Left cardiac atrium (tissue), 4 donors: ENCODE measurements around the gene FERD3L. TPM values are rescaled to one million over a fixed set of nuclear protein-coding genes. Genes with fewer than 3 reads are reported as not detected.
"Not testable (repeated sequence)": the region's sequence is repeated elsewhere in the genome, so short reads cannot be mapped to it uniquely, and the experiment has no call there.

Source experiments
- ATAC-seq, 2 donors: fragments of 200-7000 bp; cut with Tn5 transposase; one replicate each; pipeline ENCODE4 v1.9.1; 2020; ENCODE audit warnings: mild to moderate bottlenecking in 2 of 2, moderate library complexity in 2 of 2
- DNase-seq: peaks from one replicate; pipeline ENCODE4 v3.0.0-alpha.2; 2020
- intact Hi-C, 2 donors: fragments of 100-400 bp; cut with DNase I; formaldehyde crosslinking; loops; one replicate each; pipeline versions ENCODE4 v1.14.1 to v1.15.1; 2022 to 2023
- long read RNA-seq: library from polyadenylated mRNA; unstranded; transcript quantifications from one replicate; pipeline ENCODE4 v2.0.0, GENCODE V29; 2021
- total RNA-seq, 2 donors: library from RNA; stranded (reverse); fragmentation: NEBNext Ultra II Directional; extraction: Animal tissue kit (Norgen Biotek cat#: 25700); gene quantifications; one replicate each; pipeline ENCODE4 v1.2.1, GENCODE V29; 2021
- donor health status: DM: no; HTN: yes; CAD: no.
- donor health status: DM: no; HTN: yes; CAD: no; lungs with severe emphysema.
- donor health status: DM: yes; HTN: yes; CAD: no.
- donor health status: Dilated cardiomyopathy.

Gene FERD3L
- not detected for total RNA-seq
- long read RNA-seq, result 0 reads

GRCh38 chr7:19144661-19145433 lies at the start of gene FERD3L:
TSS of gene FERD3L (minus strand) at chr7:19145421. CDS start at chr7:19145362, 59 bp downstream.
- ATAC-seq, result peak; percentile 15 to 27
- DNase-seq, result peak; percentile 19
- intact Hi-C loops, result no loop called here

GRCh38 chr7:19194417-19194816 lies 49.2 kb upstream of the FERD3L start:
- DNase-seq, ATAC-seq, intact Hi-C loops: not testable (repeated sequence)

- no peak for DNase-seq
- no peak for ATAC-seq
- intact Hi-C loops, result no loop called here
Measured at GRCh38 chr7:19181634-19182033, 36.4 kb upstream of the FERD3L start.

GRCh38 chr7:19178595-19178994 lies 33.4 kb upstream of the FERD3L start:
- intact Hi-C loops, result no loop called here
- no peak for DNase-seq

GRCh38 chr7:19177269-19177668 lies 32.0 kb upstream of the FERD3L start:
- intact Hi-C loops, result no loop called here
- DNase-seq, result no peak
- ATAC-seq, result no peak

More at GRCh38 chr7:19178595-19178994, 33.4 kb upstream of the FERD3L start:
- no peak for ATAC-seq

- DNase-seq, result no peak
- ATAC-seq, result no peak
- intact Hi-C loops, result no loop called here
Measured at GRCh38 chr7:19175241-19175640, 30.0 kb upstream of the FERD3L start.

GRCh38 chr7:19161671-19162070 lies 16.4 kb upstream of the FERD3L start:
- intact Hi-C loops, result no loop called here
- no peak for DNase-seq
- ATAC-seq, result no peak

- no peak for ATAC-seq
Measured at GRCh38 chr7:19146699-19147098, 1.5 kb upstream of the FERD3L start.

GRCh38 chr7:19145434-19146115 lies 354 bp upstream of the FERD3L start:
- DNase-seq, result no peak
- no peak for ATAC-seq
- intact Hi-C loops, result no loop called here

More at GRCh38 chr7:19146699-19147098, 1.5 kb upstream of the FERD3L start:
- no peak for DNase-seq
- intact Hi-C loops, result no loop called here

- DNase-seq (no peak), ATAC-seq (no peak)
- intact Hi-C loops, result no loop called here
Measured at GRCh38 chr7:19143881-19144574, 1.2 kb downstream of the FERD3L start.

GRCh38 chr7:19139706-19140327 lies 5.4 kb downstream of the FERD3L start:
- ATAC-seq, result no peak
- no peak for DNase-seq
- intact Hi-C loops, result no loop called here

GRCh38 chr7:19133886-19134285 lies 11.3 kb downstream of the FERD3L start:
- no peak for ATAC-seq

GRCh38 chr7:19133390-19133789 lies 11.8 kb downstream of the FERD3L start:
- ATAC-seq (no peak), DNase-seq (no peak)
- intact Hi-C loops, result no loop called here

More at GRCh38 chr7:19133886-19134285, 11.3 kb downstream of the FERD3L start:
- DNase-seq, result no peak
- intact Hi-C loops, result no loop called here

- intact Hi-C loops, result loop anchor here in 1 of 2 donors (10.0 kb wide), 1 partner anchor 536 kb away; no protein-coding TSS in a partner anchor
- no peak for ATAC-seq
- no peak for DNase-seq
Measured at GRCh38 chr7:19128856-19129255, 16.4 kb downstream of the FERD3L start.

GRCh38 chr7:19121977-19122588 lies 23.1 kb downstream of the FERD3L start:
- no peak for ATAC-seq
- no peak for DNase-seq
- intact Hi-C loops, result loop anchor here in 1 of 2 donors (10.0 kb wide), 1 partner anchor 543 kb away; no protein-coding TSS in a partner anchor

GRCh38 chr7:19119870-19120486 lies 25.2 kb downstream of the FERD3L start:
- DNase-seq (no peak), ATAC-seq (no peak)
- intact Hi-C loops, result loop anchor here in 1 of 2 donors (10.0 kb wide), 1 partner anchor 545 kb away; no protein-coding TSS in a partner anchor

- no peak for DNase-seq
- no peak for ATAC-seq
- intact Hi-C loops, result no loop called here
Measured at GRCh38 chr7:19119372-19119771, 25.8 kb downstream of the FERD3L start.

GRCh38 chr7:19118636-19119371 lies 26.4 kb downstream of the FERD3L start:
- no peak for DNase-seq

More at GRCh38 chr7:19118636-19119371, 26.4 kb downstream of the FERD3L start:
- no peak for ATAC-seq
- intact Hi-C loops, result no loop called here
